Measurements from ENCODE around the gene MYRF.

- TF ChIP-seq POLR2A (IDR thresholded peaks at IDR 0.05; ENCODE audit: low read depth, low read length) (no peak), EZH2 (IDR thresholded peaks at IDR 0.05; ENCODE audit: borderline replicate concordance, low read depth, low read length, severe bottlenecking) (no peak)
Observed at GRCh38 chr11:61830237-61831105, 78.0 kb downstream of the MYRF start.
